K562 (cell line): ENCODE measurements around the gene CYP51A1. TPM values are rescaled to one million over a fixed set of nuclear protein-coding genes. Genes with fewer than 3 reads are reported as not detected.
A peak's percentile ranks its signal among the peaks of the same experiment; 100 is the strongest.

ENCODE experiments used
- ARID2 ChIP-seq: fragments of 450-650 bp; IDR thresholded peaks from 2 replicates; pipeline ENCODE4 v1.6.1; 2017; ENCODE audit warnings: antibody characterized with exemption, mild to moderate bottlenecking
- CBFB ChIP-seq: sonication (generic); formaldehyde crosslinking; IDR thresholded peaks from 2 replicates; pipeline ENCODE4 v1.4.0; 2020; ENCODE audit warnings: mild to moderate bottlenecking, missing genetic modification reagents
- CBX5 ChIP-seq: IDR thresholded peaks from 2 replicates; pipeline ENCODE4 v1.6.1; 2014; ENCODE audit warnings: low read depth, borderline replicate concordance
- CHD2 ChIP-seq: IDR thresholded peaks from 2 replicates; pipeline ENCODE4 v1.6.1; 2011; ENCODE audit warnings: low read depth, low read length
- CHD4 ChIP-seq: fragments of 200-600 bp; sonication (generic); IDR thresholded peaks from 3 replicates; pipeline ENCODE4 v1.6.1; 2012; ENCODE audit warnings: low read depth, mild to moderate bottlenecking, mixed read lengths, low read length, inconsistent platforms; ENCODE audit not compliant: insufficient read depth, insufficient replicate concordance, poor library complexity, severe bottlenecking
- E2F5 ChIP-seq: sonication (generic); formaldehyde crosslinking; IDR thresholded peaks from 2 replicates; pipeline ENCODE4 v1.8.0; 2022; ENCODE audit warnings: mild to moderate bottlenecking, missing genetic modification reagents
- MAFK ChIP-seq: IDR thresholded peaks from 2 replicates; pipeline ENCODE4 v1.6.1; 2011; ENCODE audit warnings: low read length, improper control_type of control experiment
- MLX ChIP-seq, 2 experiments: fragments of 450-650 bp in 1 of 2; sonication (generic) in 1 of 2; formaldehyde crosslinking; conservative IDR thresholded peaks; 2 replicates each; pipeline versions ENCODE4 v1.4.0 to v1.8.1; 2020 to 2022; ENCODE audit warnings: mild to moderate bottlenecking in 1 of 2, missing genetic modification reagents in 1 of 2
- NKRF ChIP-seq: fragments of 450-650 bp; IDR thresholded peaks from 2 replicates; pipeline ENCODE4 v1.6.1; 2016; ENCODE audit warnings: borderline replicate concordance
- POU5F1 ChIP-seq: fragments of 150-350 bp; IDR thresholded peaks from 2 replicates; pipeline ENCODE4 v1.6.1; 2014; ENCODE audit warnings: borderline replicate concordance, low read length, low read depth, mild to moderate bottlenecking; ENCODE audit not compliant: partially characterized antibody
- PURB ChIP-seq: sonication (generic); formaldehyde crosslinking; IDR thresholded peaks from 2 replicates; pipeline ENCODE4 v1.9.0; 2021; ENCODE audit warnings: low read depth, mild to moderate bottlenecking, missing genetic modification reagents
- SMARCE1 ChIP-seq: fragments of 450-650 bp; IDR thresholded peaks from 2 replicates; pipeline ENCODE4 v1.7.1; 2016; ENCODE audit warnings: mild to moderate bottlenecking
- TARDBP ChIP-seq: fragments of 450-650 bp; IDR thresholded peaks from 2 replicates; pipeline ENCODE4 v1.6.1; 2016
- THRA ChIP-seq: fragments of 450-650 bp; IDR thresholded peaks from 2 replicates; pipeline ENCODE4 v1.6.1; 2017; ENCODE audit warnings: mild to moderate bottlenecking, moderate library complexity
- XRCC4 ChIP-seq: IDR thresholded peaks from one replicate; pipeline ENCODE4 v1.6.1; 2011; ENCODE audit not compliant: insufficient read depth, insufficient read length; ENCODE audit errors: extremely low read depth
- ZBTB12 ChIP-seq: fragments of 250-450 bp; sonication (Bioruptor Pico); IDR thresholded peaks from 2 replicates; pipeline ENCODE4 v1.4.0; 2020
- ZFP30 ChIP-seq: fragments of 250-450 bp; sonication (Bioruptor Pico); IDR thresholded peaks from 2 replicates; pipeline ENCODE4 v1.8.0; 2022; ENCODE audit warnings: moderate library complexity, mild to moderate bottlenecking, inconsistent platforms, borderline replicate concordance
- ZNF121 ChIP-seq: sonication (generic); formaldehyde crosslinking; conservative IDR thresholded peaks from 2 replicates; pipeline ENCODE4 v1.8.0; 2022; ENCODE audit warnings: missing genetic modification reagents
- ZNF639 ChIP-seq, 2 experiments: fragments of 200-800 bp in 1 of 2; sonication (Bioruptor generic) in 1 of 2; sonication (generic) in 1 of 2; formaldehyde crosslinking in 1 of 2; IDR thresholded peaks in 1 of 2; conservative IDR thresholded peaks in 1 of 2; 2 replicates each; pipeline versions ENCODE4 v1.5.0 to v1.6.1; 2016 to 2020; ENCODE audit warnings: missing compliant biosample characterization in 1 of 2, missing genetic modification characterization in 1 of 2, missing genetic modification reagents in 1 of 2
- ZSCAN32 ChIP-seq: fragments of 450-650 bp; formaldehyde crosslinking; IDR thresholded peaks from 2 replicates; pipeline ENCODE4 v1.4.0; 2020; ENCODE audit warnings: mild to moderate bottlenecking, moderate library complexity
- polyA plus RNA-seq, 8 experiments: library from polyadenylated mRNA; depleted of rRNA in 4 of 8; stranded (reverse) in 5 of 8; unstranded in 3 of 8; fragments of >200 nt; fragmentation: Nextera tagmentation in 2 of 8; fragmentation: Illumina TruSeq in 1 of 8; extraction: Ambion mirVana in 2 of 8; extraction: Trizol in 1 of 8; gene quantifications; 2 replicates each; pipeline versions ENCODE4 v1.2.1 to v1.2.3, GENCODE V29; 2011 to 2014; ENCODE audit warnings: inconsistent platforms in 1 of 8, missing spikeins in 1 of 8
- total RNA-seq, 7 experiments: library from RNA; depleted of rRNA in 6 of 7; stranded (reverse); fragments of >200 nt in 6 of 7; fragmentation: Illumina TruSeq in 2 of 7; extraction: Trizol in 2 of 7; gene quantifications; 2 replicates each; pipeline versions ENCODE4 v1.2.1 to v1.2.3, GENCODE V29; 2011 to 2021; ENCODE audit warnings: low replicate concordance in 1 of 7

The CYP51A1 gene
- total and polyA plus RNA-seq, 9 of the 15 experiments (the other 6 are each of a cell fraction or from before 2014, with no cell fraction given), result 35.4 to 151 (median 80.3) TPM

- TF ChIP-seq XRCC4 (no peak), NKRF (no peak; the same call in 1 of the 2 replicates), MLX (CRISPR knock-in tag; conservative IDR thresholded peaks at IDR 0.05) (no peak), E2F5 (CRISPR knock-in tag) (no peak), SMARCE1 (no peak), CBFB (CRISPR knock-in tag) (no peak), POU5F1 (no peak), TARDBP (no peak), ZNF121 (CRISPR knock-in tag) (no peak), ZFP30 (CRISPR knock-in tag) (no peak), ZNF639 (CRISPR knock-in tag; conservative IDR thresholded peaks at IDR 0.05 in 1 of 2, IDR thresholded peaks at IDR 0.05 in 1 of 2) (0 out of 4 replicates have a peak, but pooled peaks of 1 of the 2 experiments have one; percentile 11), CBX5 (0 out of 2 replicates have a peak, but pooled peaks have one; percentile 16), THRA (no peak), ARID2 (no peak), CHD2 (no peak), ZBTB12 (CRISPR knock-in tag) (no peak), ZSCAN32 (CRISPR knock-in tag) (no peak), PURB (CRISPR knock-in tag) (no peak), MAFK (no peak), CHD4 (peak; percentile 92)
These were observed 1.0 kb downstream of the CYP51A1 start (continued) for GRCh38 chr7:92133133-92133736.
